HEK293 (cell line): ENCODE data around the gene PTPN6.

Source experiments
- CTCF ChIA-PET: fragments of 350-600 bp; formaldehyde crosslinking; extraction: SDS; loops from one replicate; lab custom pipeline; 2021; ENCODE audit warnings: antibody characterized with exemption; lab: Yijun Ruan, JAX
- POLR2A ChIA-PET: fragments of 300-600 bp; formaldehyde crosslinking; extraction: SDS; loops from one replicate; lab custom pipeline; 2020; ENCODE audit warnings: antibody characterized with exemption, inconsistent platforms; lab: Yijun Ruan, JAX
- H3K27ac ChIP-seq: fragments of 200-500 bp; sonication (Bioruptor generic); 2 replicates; pipeline ENCODE4 v1.5.1; 2014; ENCODE audit warnings: low read depth, low read length, control low read depth, inconsistent platforms; ENCODE audit errors: extremely low read depth
- H3K36me3 ChIP-seq, 2 experiments: fragments of 200-500 bp in 1 of 2; sonication (Bioruptor generic) in 1 of 2; 1 replicate in 1 of 2; 2 replicates in 1 of 2; pipeline ENCODE4 v1.5.1; 2014 to 2017; ENCODE audit warnings: inconsistent platforms in 2 of 2, low read length in 2 of 2; ENCODE audit not compliant: control insufficient read depth in 2 of 2, insufficient read depth in 1 of 2
- H3K4me1 ChIP-seq: fragments of 200-500 bp; sonication (Bioruptor generic); 2 replicates; pipeline ENCODE4 v1.5.1; 2014; ENCODE audit warnings: mild to moderate bottlenecking, low read length, inconsistent platforms; ENCODE audit not compliant: control insufficient read depth, insufficient read depth
- H3K4me3 ChIP-seq: 2 replicates; pipeline ENCODE4 v1.5.1; 2011; ENCODE audit warnings: low read depth, mild to moderate bottlenecking, control low read depth, low read length, moderate library complexity
- H3K9me3 ChIP-seq: fragments of 200-500 bp; sonication (Bioruptor generic); 2 replicates; pipeline ENCODE4 v1.5.1; 2014; ENCODE audit warnings: low read depth, low read length, inconsistent platforms; ENCODE audit not compliant: control insufficient read depth, insufficient read depth
- GLIS2 ChIP-seq: fragments of 450-650 bp; formaldehyde crosslinking; IDR thresholded peaks from 2 replicates; pipeline ENCODE4 v1.5.1; 2016; ENCODE audit warnings: missing biosample characterization, missing genetic modification characterization
- KLF7 ChIP-seq: fragments of 450-650 bp; formaldehyde crosslinking; IDR thresholded peaks from 2 replicates; pipeline ENCODE4 v1.5.1; 2016; ENCODE audit warnings: missing biosample characterization, missing genetic modification characterization, borderline replicate concordance
- ZBTB48 ChIP-seq: fragments of 450-650 bp; formaldehyde crosslinking; IDR thresholded peaks from 2 replicates; pipeline ENCODE4 v1.5.1; 2016; ENCODE audit warnings: missing biosample characterization, missing genetic modification characterization
- ZEB2 ChIP-seq: fragments of 450-650 bp; formaldehyde crosslinking; IDR thresholded peaks from 2 replicates; pipeline ENCODE4 v1.5.1; 2016; ENCODE audit warnings: missing biosample characterization, missing genetic modification characterization
- ZFHX2 ChIP-seq: fragments of 450-650 bp; formaldehyde crosslinking; conservative IDR thresholded peaks from 2 replicates; pipeline ENCODE4 v1.5.1; 2016; ENCODE audit warnings: missing biosample characterization, missing genetic modification characterization
- ZFP3 ChIP-seq: fragments of 450-650 bp; formaldehyde crosslinking; IDR thresholded peaks from 2 replicates; pipeline ENCODE4 v1.5.1; 2016; ENCODE audit warnings: low read depth, missing biosample characterization, missing genetic modification characterization
- ZNF10 ChIP-seq: fragments of 450-650 bp; formaldehyde crosslinking; IDR thresholded peaks from 2 replicates; pipeline ENCODE4 v1.5.1; 2017; ENCODE audit warnings: missing biosample characterization, missing genetic modification characterization
- ZNF146 ChIP-seq: fragments of 450-650 bp; formaldehyde crosslinking; IDR thresholded peaks from 2 replicates; pipeline ENCODE4 v1.5.1; 2016; ENCODE audit warnings: missing biosample characterization, missing genetic modification characterization
- ZNF184 ChIP-seq: fragments of 450-650 bp; IDR thresholded peaks from 2 replicates; pipeline ENCODE4 v1.5.1; 2018; ENCODE audit warnings: missing biosample characterization, mild to moderate bottlenecking, missing genetic modification characterization
- ZNF521 ChIP-seq: fragments of 450-650 bp; formaldehyde crosslinking; IDR thresholded peaks from 2 replicates; pipeline ENCODE4 v1.5.1; 2017; ENCODE audit warnings: missing biosample characterization, mild to moderate bottlenecking, missing genetic modification characterization
- ZNF792 ChIP-seq: fragments of 450-650 bp; formaldehyde crosslinking; IDR thresholded peaks from 2 replicates; pipeline ENCODE4 v1.5.1; 2016; ENCODE audit warnings: missing biosample characterization, missing genetic modification characterization
- ZNF837 ChIP-seq: fragments of 450-650 bp; formaldehyde crosslinking; IDR thresholded peaks from 2 replicates; pipeline ENCODE4 v1.5.1; 2016; ENCODE audit warnings: missing biosample characterization, missing genetic modification characterization
- TF ChIP-seq, protein P1 (sequence below): fragments of 450-650 bp; IDR thresholded peaks from 2 replicates; pipeline ENCODE4 v1.5.1; 2018; ENCODE audit warnings: missing biosample characterization, missing genetic modification characterization
- TF ChIP-seq, protein P2 (sequence below): fragments of 450-650 bp; formaldehyde crosslinking; IDR thresholded peaks from 2 replicates; pipeline ENCODE4 v1.5.1; 2017; ENCODE audit warnings: missing biosample characterization, missing genetic modification characterization
- TF ChIP-seq, protein P3 (sequence below): fragments of 450-650 bp; formaldehyde crosslinking; IDR thresholded peaks from 2 replicates; pipeline ENCODE4 v1.5.1; 2017; ENCODE audit warnings: missing biosample characterization, missing genetic modification characterization
- TF ChIP-seq, protein P4 (sequence below): fragments of 450-650 bp; formaldehyde crosslinking; IDR thresholded peaks from 2 replicates; pipeline ENCODE4 v1.5.1; 2016; ENCODE audit warnings: missing biosample characterization, missing genetic modification characterization
- TF ChIP-seq, protein P5 (sequence below): fragments of 450-650 bp; formaldehyde crosslinking; IDR thresholded peaks from 2 replicates; pipeline ENCODE4 v1.5.1; 2016; ENCODE audit warnings: missing biosample characterization, missing genetic modification characterization
- TF ChIP-seq, protein P6 (sequence below): sonication (generic); formaldehyde crosslinking; IDR thresholded peaks from 2 replicates; pipeline ENCODE4 v1.8.1; 2022; ENCODE audit warnings: mild to moderate bottlenecking, moderate library complexity, missing genetic modification reagents
- TF ChIP-seq, protein P7 (sequence below): fragments of 450-650 bp; formaldehyde crosslinking; IDR thresholded peaks from 2 replicates; pipeline ENCODE4 v1.5.1; 2016; ENCODE audit warnings: missing biosample characterization, missing genetic modification characterization

PTPN6 gene

DNA sequence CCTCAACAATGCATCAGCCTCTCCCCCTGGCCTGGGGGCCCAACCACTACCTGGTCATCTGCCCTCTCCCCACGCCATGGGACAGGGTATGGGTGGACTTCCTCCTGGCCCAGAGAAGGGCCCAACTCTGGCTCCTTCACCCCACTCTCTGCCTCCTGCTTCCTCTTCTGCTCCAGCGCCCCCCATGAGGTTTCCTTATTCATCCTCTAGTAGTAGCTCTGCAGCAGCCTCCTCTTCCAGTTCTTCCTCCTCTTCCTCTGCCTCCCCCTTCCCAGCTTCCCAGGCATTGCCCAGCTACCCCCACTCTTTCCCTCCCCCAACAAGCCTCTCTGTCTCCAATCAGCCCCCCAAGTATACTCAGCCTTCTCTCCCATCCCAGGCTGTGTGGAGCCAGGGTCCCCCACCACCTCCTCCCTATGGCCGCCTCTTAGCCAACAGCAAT is 14.9 kb upstream of the PTPN6 start:
- H3K9me3 ChIP-seq = no peaks in the 10 kb centered on the region
- CTCF ChIA-PET = interaction anchor here (0.6 to 4.9 kb wide), 5 partner anchors 9 to 178 kb away, joined by 3 to 53 read pairs (median 4); no protein-coding TSS in a partner anchor
- peaks cover 30 to 77% of the 10 kb centered on the region in 2 experiments for H3K36me3 ChIP-seq
- H3K4me1 ChIP-seq = peaks cover 6% of the 10 kb centered on the region
- peak overlapping the region; percentile 95; the same call in 1 of the 2 replicates for H3K27ac ChIP-seq
- POLR2A ChIA-PET = interaction anchor here (1.4 to 4.1 kb wide), 5 partner anchors 10 to 67 kb away, joined by 4 to 45 read pairs (median 6); partner anchors contain the start of genes SPSB2 and TPI1
- H3K4me3 ChIP-seq = no peak overlapping the region
- TF ChIP-seq, protein P1, sequence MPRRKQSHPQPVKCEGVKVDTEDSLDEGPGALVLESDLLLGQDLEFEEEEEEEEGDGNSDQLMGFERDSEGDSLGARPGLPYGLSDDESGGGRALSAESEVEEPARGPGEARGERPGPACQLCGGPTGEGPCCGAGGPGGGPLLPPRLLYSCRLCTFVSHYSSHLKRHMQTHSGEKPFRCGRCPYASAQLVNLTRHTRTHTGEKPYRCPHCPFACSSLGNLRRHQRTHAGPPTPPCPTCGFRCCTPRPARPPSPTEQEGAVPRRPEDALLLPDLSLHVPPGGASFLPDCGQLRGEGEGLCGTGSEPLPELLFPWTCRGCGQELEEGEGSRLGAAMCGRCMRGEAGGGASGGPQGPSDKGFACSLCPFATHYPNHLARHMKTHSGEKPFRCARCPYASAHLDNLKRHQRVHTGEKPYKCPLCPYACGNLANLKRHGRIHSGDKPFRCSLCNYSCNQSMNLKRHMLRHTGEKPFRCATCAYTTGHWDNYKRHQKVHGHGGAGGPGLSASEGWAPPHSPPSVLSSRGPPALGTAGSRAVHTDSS (tag by site-specific recombination) = peak; percentile 31; the same call in 1 of the 2 replicates
- TF ChIP-seq KLF7 (tag by site-specific recombination) = no peak
- TF ChIP-seq, protein P2, sequence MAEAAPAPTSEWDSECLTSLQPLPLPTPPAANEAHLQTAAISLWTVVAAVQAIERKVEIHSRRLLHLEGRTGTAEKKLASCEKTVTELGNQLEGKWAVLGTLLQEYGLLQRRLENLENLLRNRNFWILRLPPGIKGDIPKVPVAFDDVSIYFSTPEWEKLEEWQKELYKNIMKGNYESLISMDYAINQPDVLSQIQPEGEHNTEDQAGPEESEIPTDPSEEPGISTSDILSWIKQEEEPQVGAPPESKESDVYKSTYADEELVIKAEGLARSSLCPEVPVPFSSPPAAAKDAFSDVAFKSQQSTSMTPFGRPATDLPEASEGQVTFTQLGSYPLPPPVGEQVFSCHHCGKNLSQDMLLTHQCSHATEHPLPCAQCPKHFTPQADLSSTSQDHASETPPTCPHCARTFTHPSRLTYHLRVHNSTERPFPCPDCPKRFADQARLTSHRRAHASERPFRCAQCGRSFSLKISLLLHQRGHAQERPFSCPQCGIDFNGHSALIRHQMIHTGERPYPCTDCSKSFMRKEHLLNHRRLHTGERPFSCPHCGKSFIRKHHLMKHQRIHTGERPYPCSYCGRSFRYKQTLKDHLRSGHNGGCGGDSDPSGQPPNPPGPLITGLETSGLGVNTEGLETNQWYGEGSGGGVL (tag by site-specific recombination) = peak; percentile 71; the same call in 1 of the 2 replicates
- peak; percentile 71 for TF ChIP-seq GLIS2 (tag by site-specific recombination)
- TF ChIP-seq, protein P3, sequence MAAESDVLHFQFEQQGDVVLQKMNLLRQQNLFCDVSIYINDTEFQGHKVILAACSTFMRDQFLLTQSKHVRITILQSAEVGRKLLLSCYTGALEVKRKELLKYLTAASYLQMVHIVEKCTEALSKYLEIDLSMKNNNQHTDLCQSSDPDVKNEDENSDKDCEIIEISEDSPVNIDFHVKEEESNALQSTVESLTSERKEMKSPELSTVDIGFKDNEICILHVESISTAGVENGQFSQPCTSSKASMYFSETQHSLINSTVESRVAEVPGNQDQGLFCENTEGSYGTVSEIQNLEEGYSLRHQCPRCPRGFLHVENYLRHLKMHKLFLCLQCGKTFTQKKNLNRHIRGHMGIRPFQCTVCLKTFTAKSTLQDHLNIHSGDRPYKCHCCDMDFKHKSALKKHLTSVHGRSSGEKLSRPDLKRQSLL (tag by site-specific recombination) = peak; percentile 39; the same call in 1 of the 2 replicates
- peak; percentile 39; the same call in 1 of the 2 replicates for TF ChIP-seq ZFP3 (tag by site-specific recombination)
- TF ChIP-seq ZNF837 (tag by site-specific recombination) = no peak
- TF ChIP-seq, protein P4, sequence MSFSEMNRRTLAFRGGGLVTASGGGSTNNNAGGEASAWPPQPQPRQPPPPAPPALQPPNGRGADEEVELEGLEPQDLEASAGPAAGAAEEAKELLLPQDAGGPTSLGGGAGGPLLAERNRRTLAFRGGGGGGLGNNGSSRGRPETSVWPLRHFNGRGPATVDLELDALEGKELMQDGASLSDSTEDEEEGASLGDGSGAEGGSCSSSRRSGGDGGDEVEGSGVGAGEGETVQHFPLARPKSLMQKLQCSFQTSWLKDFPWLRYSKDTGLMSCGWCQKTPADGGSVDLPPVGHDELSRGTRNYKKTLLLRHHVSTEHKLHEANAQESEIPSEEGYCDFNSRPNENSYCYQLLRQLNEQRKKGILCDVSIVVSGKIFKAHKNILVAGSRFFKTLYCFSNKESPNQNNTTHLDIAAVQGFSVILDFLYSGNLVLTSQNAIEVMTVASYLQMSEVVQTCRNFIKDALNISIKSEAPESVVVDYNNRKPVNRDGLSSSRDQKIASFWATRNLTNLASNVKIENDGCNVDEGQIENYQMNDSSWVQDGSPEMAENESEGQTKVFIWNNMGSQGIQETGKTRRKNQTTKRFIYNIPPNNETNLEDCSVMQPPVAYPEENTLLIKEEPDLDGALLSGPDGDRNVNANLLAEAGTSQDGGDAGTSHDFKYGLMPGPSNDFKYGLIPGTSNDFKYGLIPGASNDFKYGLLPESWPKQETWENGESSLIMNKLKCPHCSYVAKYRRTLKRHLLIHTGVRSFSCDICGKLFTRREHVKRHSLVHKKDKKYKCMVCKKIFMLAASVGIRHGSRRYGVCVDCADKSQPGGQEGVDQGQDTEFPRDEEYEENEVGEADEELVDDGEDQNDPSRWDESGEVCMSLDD (tag by site-specific recombination) = peak; percentile 5; the same call in 1 of the 2 replicates
- peak; percentile 66 for TF ChIP-seq ZNF146 (tag by site-specific recombination)
- TF ChIP-seq, all 188 proteins: peak for 7

DNA sequence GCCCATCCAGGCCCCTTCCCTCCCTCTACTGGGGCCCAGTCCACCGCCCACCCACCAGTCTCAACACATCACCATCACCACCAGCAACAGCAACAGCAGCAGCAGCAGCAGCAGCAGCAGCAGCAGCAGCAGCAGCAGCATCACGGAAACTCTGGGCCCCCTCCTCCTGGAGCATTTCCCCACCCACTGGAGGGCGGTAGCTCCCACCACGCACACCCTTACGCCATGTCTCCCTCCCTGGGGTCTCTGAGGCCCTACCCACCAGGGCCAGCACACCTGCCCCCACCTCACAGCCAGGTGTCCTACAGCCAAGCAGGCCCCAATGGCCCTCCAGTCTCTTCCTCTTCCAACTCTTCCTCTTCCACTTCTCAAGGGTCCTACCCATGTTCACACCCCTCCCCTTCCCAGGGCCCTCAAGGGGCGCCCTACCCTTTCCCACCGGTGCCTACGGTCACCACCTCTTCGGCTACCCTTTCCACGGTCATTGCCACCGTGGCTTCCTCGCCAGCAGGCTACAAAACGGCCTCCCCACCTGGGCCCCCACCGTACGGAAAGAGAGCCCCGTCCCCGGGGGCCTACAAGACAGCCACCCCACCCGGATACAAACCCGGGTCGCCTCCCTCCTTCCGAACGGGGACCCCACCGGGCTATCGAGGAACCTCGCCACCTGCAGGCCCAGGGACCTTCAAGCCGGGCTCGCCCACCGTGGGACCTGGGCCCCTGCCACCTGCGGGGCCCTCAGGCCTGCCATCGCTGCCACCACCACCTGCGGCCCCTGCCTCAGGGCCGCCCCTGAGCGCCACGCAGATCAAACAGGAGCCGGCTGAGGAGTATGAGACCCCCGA is 14.3 kb upstream of the PTPN6 start:
- Histone ChIP-seq H3K4me1 (peaks cover 6% of the 10 kb centered on the region), H3K9me3 (no peaks in the 10 kb centered on the region), H3K4me3 (peak overlapping the region; percentile 54), H3K27ac (peak overlapping the region; percentile 95), H3K36me3 (peaks cover 30 to 83% of the 10 kb centered on the region in 2 experiments)
- ChIA-PET CTCF (interaction anchor here (0.7 to 4.9 kb wide), 11 partner anchors 11 to 177 kb away, joined by 3 to 53 read pairs (median 4); partner anchors contain the start of genes CDCA3, SPSB2, TPI1 and USP5), POLR2A (interaction anchor here (0.9 to 4.1 kb wide), 11 partner anchors 8 to 85 kb away, joined by 3 to 45 read pairs (median 7); partner anchors contain the start of genes SPSB2, TPI1 and USP5)
- TF ChIP-seq, protein P5, sequence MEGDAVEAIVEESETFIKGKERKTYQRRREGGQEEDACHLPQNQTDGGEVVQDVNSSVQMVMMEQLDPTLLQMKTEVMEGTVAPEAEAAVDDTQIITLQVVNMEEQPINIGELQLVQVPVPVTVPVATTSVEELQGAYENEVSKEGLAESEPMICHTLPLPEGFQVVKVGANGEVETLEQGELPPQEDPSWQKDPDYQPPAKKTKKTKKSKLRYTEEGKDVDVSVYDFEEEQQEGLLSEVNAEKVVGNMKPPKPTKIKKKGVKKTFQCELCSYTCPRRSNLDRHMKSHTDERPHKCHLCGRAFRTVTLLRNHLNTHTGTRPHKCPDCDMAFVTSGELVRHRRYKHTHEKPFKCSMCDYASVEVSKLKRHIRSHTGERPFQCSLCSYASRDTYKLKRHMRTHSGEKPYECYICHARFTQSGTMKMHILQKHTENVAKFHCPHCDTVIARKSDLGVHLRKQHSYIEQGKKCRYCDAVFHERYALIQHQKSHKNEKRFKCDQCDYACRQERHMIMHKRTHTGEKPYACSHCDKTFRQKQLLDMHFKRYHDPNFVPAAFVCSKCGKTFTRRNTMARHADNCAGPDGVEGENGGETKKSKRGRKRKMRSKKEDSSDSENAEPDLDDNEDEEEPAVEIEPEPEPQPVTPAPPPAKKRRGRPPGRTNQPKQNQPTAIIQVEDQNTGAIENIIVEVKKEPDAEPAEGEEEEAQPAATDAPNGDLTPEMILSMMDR (tag by site-specific recombination) = peak; percentile 79
- no peak for TF ChIP-seq ZNF184 (tag by site-specific recombination)
- TF ChIP-seq ZFHX2 = peak; percentile 92
- TF ChIP-seq, protein P6, sequence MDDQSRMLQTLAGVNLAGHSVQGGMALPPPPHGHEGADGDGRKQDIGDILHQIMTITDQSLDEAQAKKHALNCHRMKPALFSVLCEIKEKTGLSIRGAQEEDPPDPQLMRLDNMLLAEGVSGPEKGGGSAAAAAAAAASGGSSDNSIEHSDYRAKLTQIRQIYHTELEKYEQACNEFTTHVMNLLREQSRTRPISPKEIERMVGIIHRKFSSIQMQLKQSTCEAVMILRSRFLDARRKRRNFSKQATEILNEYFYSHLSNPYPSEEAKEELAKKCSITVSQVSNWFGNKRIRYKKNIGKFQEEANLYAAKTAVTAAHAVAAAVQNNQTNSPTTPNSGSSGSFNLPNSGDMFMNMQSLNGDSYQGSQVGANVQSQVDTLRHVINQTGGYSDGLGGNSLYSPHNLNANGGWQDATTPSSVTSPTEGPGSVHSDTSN = no peak
- TF ChIP-seq, protein P7, sequence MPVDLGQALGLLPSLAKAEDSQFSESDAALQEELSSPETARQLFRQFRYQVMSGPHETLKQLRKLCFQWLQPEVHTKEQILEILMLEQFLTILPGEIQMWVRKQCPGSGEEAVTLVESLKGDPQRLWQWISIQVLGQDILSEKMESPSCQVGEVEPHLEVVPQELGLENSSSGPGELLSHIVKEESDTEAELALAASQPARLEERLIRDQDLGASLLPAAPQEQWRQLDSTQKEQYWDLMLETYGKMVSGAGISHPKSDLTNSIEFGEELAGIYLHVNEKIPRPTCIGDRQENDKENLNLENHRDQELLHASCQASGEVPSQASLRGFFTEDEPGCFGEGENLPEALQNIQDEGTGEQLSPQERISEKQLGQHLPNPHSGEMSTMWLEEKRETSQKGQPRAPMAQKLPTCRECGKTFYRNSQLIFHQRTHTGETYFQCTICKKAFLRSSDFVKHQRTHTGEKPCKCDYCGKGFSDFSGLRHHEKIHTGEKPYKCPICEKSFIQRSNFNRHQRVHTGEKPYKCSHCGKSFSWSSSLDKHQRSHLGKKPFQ (tag by site-specific recombination) = peak; percentile 73; the same call in 1 of the 2 replicates
- no peak for TF ChIP-seq ZNF521 (tag by site-specific recombination)
- TF ChIP-seq ZNF792 = peak; percentile 45; the same call in 1 of the 2 replicates
- TF ChIP-seq ZEB2 (tag by site-specific recombination) = peak; percentile 93
- 0 out of 2 replicates have a peak, but pooled peaks have one; percentile 42 for TF ChIP-seq ZBTB48 (tag by site-specific recombination)
- TF ChIP-seq ZNF10 (tag by site-specific recombination) = peak; percentile 80
